Gastrocnemius medialis (tissue), 4 donors: Measurements from ENCODE around the gene ZNF396.

ENCODE experiments used
- CTCF ChIP-seq, 5 experiments: fragments of 450-650 bp in 3 of 5; fragments of 200-600 bp in 2 of 5; sonication (generic) in 2 of 5; IDR thresholded peaks in 4 of 5; conservative IDR thresholded peaks in 1 of 5; 1 replicate in 4 of 5; 2 replicates in 1 of 5; pipeline ENCODE4 v1.5.1; 2016 to 2019; ENCODE audit warnings: antibody characterized with exemption in 5 of 5, mild to moderate bottlenecking in 3 of 5, moderate library complexity in 3 of 5
- POLR2A ChIP-seq, 2 donors: fragments of 450-650 bp; IDR thresholded peaks; one replicate each; pipeline ENCODE4 v1.6.1; 2017; ENCODE audit warnings: antibody characterized with exemption in 2 of 2, mild to moderate bottlenecking in 2 of 2, moderate library complexity in 2 of 2

GRCh38 chr18:35322486-35323458 lies 54.4 kb downstream of the ZNF396 start:
- no peak for TF ChIP-seq CTCF (IDR thresholded peaks at IDR 0.05 in 4 of 5, conservative IDR thresholded peaks at IDR 0.05 in 1 of 5)
- no peak for TF ChIP-seq POLR2A (IDR thresholded peaks at IDR 0.05)
